IMR-90 (cell line): Measurements from ENCODE around the gene REPS1.

Experiments
- SMC3 ChIP-seq: fragments of 150-350 bp; IDR thresholded peaks from 2 replicates; pipeline ENCODE4 v1.6.1; 2016; ENCODE audit warnings: low read depth, mild to moderate bottlenecking, antibody characterized with exemption, low read length, moderate library complexity
- TF ChIP-seq, protein P1 (sequence below): conservative IDR thresholded peaks from 2 replicates; pipeline ENCODE4 v1.5.1; 2012; ENCODE audit warnings: mild to moderate bottlenecking, low read depth, low read length, improper control_type of control experiment
- TF ChIP-seq, protein P2 (sequence below): fragments of 150-350 bp; IDR thresholded peaks from 2 replicates; pipeline ENCODE4 v1.6.1; 2017; ENCODE audit warnings: mild to moderate bottlenecking, antibody characterized with exemption, low read length, low read depth

DNA sequence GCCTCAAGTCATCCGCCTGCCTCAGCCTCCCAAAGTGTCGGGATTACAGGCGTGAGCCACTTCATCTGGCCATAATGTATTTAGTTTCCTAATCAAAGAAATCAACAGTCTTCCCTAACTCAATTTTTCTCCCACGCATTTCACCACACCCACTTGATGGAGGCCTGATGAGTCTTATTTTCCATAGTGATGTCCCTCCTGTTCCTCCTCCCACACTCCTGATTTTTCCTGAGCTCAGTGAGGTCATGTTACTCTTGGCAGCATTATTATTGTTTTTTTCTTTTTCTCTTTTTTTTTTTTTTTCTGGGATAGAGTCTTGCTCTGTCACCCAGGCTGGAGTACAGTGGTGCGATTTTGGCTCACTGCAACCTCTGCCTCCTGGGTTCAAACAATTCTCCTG is 49.4 kb upstream of the REPS1 start:
- TF ChIP-seq SMC3, result no peak
- TF ChIP-seq, protein P1, sequence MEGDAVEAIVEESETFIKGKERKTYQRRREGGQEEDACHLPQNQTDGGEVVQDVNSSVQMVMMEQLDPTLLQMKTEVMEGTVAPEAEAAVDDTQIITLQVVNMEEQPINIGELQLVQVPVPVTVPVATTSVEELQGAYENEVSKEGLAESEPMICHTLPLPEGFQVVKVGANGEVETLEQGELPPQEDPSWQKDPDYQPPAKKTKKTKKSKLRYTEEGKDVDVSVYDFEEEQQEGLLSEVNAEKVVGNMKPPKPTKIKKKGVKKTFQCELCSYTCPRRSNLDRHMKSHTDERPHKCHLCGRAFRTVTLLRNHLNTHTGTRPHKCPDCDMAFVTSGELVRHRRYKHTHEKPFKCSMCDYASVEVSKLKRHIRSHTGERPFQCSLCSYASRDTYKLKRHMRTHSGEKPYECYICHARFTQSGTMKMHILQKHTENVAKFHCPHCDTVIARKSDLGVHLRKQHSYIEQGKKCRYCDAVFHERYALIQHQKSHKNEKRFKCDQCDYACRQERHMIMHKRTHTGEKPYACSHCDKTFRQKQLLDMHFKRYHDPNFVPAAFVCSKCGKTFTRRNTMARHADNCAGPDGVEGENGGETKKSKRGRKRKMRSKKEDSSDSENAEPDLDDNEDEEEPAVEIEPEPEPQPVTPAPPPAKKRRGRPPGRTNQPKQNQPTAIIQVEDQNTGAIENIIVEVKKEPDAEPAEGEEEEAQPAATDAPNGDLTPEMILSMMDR, result no peak
- TF ChIP-seq, protein P2, sequence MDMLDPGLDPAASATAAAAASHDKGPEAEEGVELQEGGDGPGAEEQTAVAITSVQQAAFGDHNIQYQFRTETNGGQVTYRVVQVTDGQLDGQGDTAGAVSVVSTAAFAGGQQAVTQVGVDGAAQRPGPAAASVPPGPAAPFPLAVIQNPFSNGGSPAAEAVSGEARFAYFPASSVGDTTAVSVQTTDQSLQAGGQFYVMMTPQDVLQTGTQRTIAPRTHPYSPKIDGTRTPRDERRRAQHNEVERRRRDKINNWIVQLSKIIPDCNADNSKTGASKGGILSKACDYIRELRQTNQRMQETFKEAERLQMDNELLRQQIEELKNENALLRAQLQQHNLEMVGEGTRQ, result no peak
